ENCODE data around the gene THAP3.
"Not testable (repeated sequence)": the region's sequence is repeated elsewhere in the genome, so short reads cannot be mapped to it uniquely, and the experiment has no call there.

The THAP3 gene

DNA sequence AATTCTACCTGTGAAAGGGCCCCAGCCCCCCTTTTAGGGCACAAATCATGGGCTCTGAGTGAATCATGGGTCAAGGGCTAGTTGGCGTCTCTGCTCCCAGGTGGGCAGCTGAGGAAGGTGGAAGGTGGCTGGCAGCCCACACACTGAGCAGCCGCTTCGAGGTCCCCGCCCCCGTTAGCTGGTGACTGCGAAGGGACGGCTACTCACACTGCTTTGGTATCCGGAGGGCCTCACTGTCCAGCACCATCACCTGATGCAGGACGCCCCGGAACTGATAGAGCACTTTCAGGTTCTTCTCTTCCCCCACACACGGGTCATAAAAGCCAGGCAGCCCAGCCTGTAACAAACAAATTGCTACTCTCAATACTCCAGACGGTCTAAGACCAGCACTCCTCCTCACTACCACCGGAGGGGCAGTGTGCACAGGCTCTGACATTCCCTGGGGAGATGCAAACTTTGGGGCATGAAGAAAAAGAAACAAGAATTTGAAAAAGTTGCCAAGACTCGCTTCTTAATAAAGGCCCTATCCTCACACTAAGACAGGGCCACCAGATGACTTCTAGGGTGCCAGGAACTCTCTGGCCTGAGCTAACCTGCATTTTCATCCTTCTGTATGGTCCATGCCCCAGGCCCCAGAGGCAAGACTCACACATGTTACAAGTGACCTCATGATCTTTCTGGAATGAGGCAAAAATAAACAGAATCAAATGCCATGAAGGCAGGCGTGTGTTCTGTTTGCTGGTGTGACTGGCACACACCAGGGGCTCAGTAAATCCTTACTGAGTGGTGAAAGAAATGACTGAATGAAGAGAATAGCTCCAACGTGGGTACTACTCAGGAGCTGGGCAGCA lies 11.5 kb downstream of the THAP3 start:
- DNase-seq: no peak

DNA sequence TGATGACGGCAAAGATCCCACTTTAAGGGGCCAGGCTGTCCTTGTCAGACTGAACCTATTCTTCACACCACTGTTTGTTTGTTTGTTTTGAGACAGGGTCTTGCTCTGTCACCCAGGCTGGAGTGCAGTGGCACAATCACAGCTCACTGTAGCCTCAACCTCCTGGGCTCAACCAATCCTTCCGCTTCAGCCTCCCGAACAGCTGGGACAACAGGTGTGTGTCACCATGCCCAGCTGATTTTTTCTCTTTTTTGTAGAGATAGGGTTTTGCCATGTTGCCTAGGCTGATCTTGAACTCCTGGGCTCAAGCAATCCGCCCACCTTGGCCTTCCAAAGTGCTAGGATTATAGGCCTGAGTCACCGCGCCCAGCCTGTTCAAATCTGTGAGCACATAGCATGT lies 12.1 kb downstream of the THAP3 start:
- not testable (repeated sequence) for DNase-seq

- DNase-seq: no peak
Observed at GRCh38 chr1:6637770-6638169, 13.1 kb downstream of the THAP3 start.

DNA sequence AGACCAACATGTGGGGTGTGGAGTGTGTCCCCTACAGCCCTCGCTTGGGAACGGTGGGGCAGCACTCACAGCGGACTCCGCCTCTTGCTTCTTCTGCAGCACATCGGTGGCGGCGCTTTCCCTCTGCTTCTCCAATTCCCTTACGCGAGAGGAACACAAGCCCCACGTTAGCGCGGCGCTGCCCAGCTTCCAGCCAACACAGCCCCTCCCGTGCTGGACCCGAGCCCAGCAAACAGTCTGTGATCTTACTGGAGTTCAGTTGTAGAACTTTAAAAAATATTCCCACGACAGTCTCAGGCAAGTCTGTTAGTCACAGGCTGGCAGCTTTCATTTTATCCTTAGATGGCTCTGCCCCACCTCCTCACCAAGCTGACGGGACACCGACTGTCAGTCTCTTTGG lies 13.6 kb downstream of the THAP3 start:
- no peak for DNase-seq

GRCh38 chr1:6640867-6641266 lies 16.2 kb downstream of the THAP3 start:
- not testable (repeated sequence) for DNase-seq

GRCh38 chr1:6645018-6645417 lies 20.4 kb downstream of the THAP3 start:
- DNase-seq: no peak

DNA sequence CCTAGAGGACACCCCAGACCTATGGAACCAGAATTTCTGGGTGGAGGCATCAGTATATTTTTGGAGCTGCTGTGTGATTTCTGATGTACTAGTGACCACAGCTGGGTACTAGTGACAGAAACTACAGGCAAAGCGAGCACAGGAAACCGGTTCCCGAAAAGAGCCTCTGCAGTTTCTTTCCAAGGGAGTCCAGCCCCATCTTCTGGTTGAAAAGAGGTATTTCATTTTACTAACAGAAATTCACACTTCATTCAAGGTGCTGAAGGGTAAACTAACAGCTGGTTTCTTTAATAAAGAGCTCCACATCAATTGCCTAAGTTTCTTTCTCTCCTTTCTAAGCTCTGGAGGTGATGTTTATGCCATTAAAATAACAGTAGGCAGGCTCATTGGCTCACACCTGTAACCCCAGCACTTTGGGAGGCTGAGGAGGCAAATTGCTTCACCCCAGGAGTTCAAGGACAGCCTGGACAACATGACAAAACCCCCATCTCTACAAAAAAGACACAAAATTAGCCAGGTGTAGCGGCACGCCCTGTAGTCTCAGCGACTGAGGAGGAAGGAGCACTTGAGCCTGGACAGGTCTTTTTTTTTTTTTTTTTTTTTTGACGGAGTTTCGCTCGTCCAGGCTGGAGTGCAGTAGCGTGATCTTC lies 22.0 kb downstream of the THAP3 start:
- peak; percentile 64 for DNase-seq

DNA sequence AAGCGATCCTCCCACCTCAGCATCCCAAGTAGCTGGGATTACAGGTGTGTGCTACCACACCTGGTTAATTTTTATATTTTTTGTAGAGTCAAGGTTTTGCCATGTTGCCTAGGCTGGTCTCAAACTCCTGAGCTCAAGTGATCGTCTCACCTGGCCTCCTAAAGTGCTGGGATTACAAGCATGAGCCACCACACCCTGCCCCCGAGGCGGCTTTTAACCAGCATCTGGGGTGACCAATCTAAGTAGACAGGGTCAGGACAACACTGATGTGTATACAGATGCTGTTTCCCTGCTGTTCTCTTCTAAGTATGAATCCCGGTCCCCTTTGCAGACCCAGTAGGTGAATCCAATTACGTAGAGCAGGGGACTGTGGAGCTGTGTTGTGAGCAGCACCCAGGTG lies 23.9 kb downstream of the THAP3 start:
- DNase-seq: no peak

- DNase-seq: no peak
Observed at GRCh38 chr1:6651909-6652308, 27.2 kb downstream of the THAP3 start.

- DNase-seq: no peak
Observed at GRCh38 chr1:6652986-6653385, 28.3 kb downstream of the THAP3 start.

- no peak for DNase-seq
Observed at GRCh38 chr1:6653436-6654290, 29.0 kb downstream of the THAP3 start.

- DNase-seq: no peak
Observed at GRCh38 chr1:6657138-6657537, 32.5 kb downstream of the THAP3 start.

- DNase-seq: no peak
Observed at GRCh38 chr1:6658359-6659060, 33.8 kb downstream of the THAP3 start.

DNA sequence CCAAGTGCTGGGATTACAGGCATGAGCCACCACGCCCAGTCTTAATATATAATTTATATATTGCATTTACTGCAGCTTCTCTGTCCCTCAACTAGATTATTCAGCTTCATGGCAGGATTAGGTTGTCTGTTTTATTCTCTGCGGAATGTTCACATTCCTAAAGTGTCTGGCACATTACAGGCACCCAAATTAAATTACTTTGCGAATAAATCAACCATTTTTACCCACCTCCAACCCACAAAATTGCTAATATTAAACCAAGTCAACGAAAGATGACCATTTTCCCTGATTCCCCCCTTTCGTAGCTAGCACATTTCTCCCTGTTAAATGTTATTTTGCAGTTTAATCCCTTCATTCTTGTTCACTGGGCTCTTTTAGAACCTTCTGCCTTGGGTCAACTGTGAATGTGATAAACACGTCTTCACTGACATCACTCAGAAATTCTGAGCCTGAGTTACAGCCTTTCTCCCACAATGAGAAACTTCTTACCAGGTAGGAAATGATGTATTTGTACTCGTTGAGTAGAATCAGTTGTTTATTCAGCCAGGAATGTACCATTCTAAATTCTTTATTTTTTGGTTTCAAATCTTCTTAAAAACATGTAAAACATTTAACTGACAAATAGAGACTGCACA lies 35.9 kb downstream of the THAP3 start:
- no peak for DNase-seq

GRCh38 chr1:6662468-6662867 lies 37.8 kb downstream of the THAP3 start:
- DNase-seq: not testable (repeated sequence)

DNA sequence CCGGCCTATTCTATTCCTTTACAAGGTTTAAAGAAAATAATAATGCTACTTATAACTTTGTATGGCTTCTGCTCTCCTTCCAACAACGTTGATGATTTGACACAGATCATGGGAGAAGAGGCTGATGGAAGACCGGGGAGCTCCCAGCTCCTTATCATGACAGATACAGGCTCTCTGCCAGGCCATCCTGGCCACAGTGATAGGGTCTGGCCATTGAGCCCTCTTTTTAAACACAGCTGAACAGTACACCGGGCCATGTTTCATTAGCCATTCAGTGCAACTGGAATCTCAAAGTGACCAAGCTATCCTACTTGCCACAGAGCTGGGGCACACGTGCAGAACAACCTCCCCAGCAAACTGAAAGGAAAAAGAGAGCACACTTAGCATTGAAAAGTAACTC lies 42.0 kb downstream of the THAP3 start:
- no peak for DNase-seq

GRCh38 chr1:6667139-6667538 lies 42.5 kb downstream of the THAP3 start:
- DNase-seq: no peak

DNA sequence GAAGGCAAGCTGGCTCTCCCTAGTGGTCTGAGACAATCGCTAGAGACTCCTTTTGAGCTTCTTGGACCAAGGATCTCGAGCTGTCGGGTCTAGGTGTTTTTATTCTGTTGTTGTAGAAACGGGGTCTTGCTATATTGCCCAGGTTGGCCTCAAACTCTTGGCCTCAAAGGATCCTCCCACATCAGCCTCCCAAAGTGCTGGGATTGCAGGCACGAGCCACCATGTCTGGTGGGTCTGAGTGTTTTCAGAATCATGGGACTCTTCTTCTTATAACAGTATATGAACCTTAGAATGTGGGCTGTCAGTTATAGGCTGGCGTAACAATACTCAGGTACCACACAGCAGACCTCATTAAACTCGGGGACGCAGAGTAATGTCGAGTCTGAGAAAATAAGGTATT lies 43.8 kb downstream of the THAP3 start:
- no peak for DNase-seq

- DNase-seq: no peak
Observed at GRCh38 chr1:6672558-6672957, 47.9 kb downstream of the THAP3 start.

GRCh38 chr1:6673816-6674398 lies 49.2 kb downstream of the THAP3 start:
- DNase-seq: no peak

DNA sequence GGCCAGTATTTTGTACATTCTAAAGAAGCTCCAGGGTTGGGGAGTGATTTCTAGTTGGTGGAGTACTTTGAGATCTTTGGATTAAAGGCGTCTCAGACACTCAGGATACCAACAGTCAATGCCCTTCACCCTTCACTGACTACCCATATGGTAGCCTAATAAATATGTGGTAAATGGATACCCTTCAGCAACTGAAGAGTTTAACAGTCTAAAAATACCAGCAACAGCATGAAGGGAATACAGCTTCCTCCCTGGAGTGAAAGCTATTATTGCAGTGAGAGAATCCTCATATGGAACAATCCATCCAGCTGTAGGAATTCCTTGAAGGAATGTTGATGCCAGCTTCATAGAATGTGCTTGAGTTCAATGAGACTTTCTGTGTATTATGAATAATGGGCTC lies 50.1 kb downstream of the THAP3 start:
- peak; percentile 90 for DNase-seq

GRCh38 chr1:6675941-6676340 lies 51.3 kb downstream of the THAP3 start:
- no peak for DNase-seq

All from NCI-H2171 treated with DMSO at 0.1 percent for 48 hours (cell line).